ENCODE data around the gene PROS1. TPM values are rescaled to one million over a fixed set of nuclear protein-coding genes. Genes with fewer than 3 reads are reported as not detected.
"Not testable (repeated sequence)": the region's sequence is repeated elsewhere in the genome, so short reads cannot be mapped to it uniquely, and the experiment has no call there.

PROS1 gene
- total RNA-seq, 2 donors from 2014 or later: 11.2 to 26.0 TPM

- Histone ChIP-seq H3K27ac (no peak overlapping the region), H3K9me3 (no peaks in the 10 kb centered on the region), H3K4me3 (no peak overlapping the region), H3K4me1 (no peaks in the 10 kb centered on the region), H3K27me3 (no peaks in the 10 kb centered on the region), H3K9ac (ENCODE audit: low read depth in 2 of 2, low read length in 2 of 2) (no peak overlapping the region), H3K36me3 (no peaks in the 10 kb centered on the region)
- DNase-seq: no peak
- intact Hi-C loops (cut with DNase I): no loop called here
- no peak for TF ChIP-seq CTCF (IDR thresholded peaks at IDR 0.05)
Observed at GRCh38 chr3:93861017-93861416, 112.7 kb downstream of the PROS1 start.

GRCh38 chr3:93855401-93855800, 118.3 kb downstream of the PROS1 start:
- TF ChIP-seq CTCF (IDR thresholded peaks at IDR 0.05): no peak
- H3K9me3 ChIP-seq: no peaks in the 10 kb centered on the region
- no peak overlapping the region for H3K27ac ChIP-seq
- H3K4me3 ChIP-seq: no peak overlapping the region
- H3K36me3 ChIP-seq: no peaks in the 10 kb centered on the region
- H3K9ac ChIP-seq (ENCODE audit: low read depth in 2 of 2, low read length in 2 of 2): no peak overlapping the region
- H3K27me3 ChIP-seq: no peaks in the 10 kb centered on the region
- H3K4me1 ChIP-seq: no peaks in the 10 kb centered on the region
- intact Hi-C loops (cut with DNase I): no loop called here
- DNase-seq: no peak

GRCh38 chr3:93852228-93852627, 121.5 kb downstream of the PROS1 start:
- DNase-seq; H3K9ac ChIP-seq (ENCODE audit: low read depth in 2 of 2, low read length in 2 of 2); H3K27me3 ChIP-seq; H3K27ac ChIP-seq; intact Hi-C loops (cut with DNase I); H3K36me3 ChIP-seq; H3K4me3 ChIP-seq; H3K4me1 ChIP-seq; H3K9me3 ChIP-seq: not testable (repeated sequence)

GRCh38 chr3:93843981-93844380, 129.7 kb downstream of the PROS1 start:
- no peak overlapping the region for H3K4me3 ChIP-seq
- H3K27ac ChIP-seq: no peak overlapping the region
- H3K4me1 ChIP-seq: no peaks in the 10 kb centered on the region
- intact Hi-C loops (cut with DNase I): no loop called here
- H3K9ac ChIP-seq (ENCODE audit: low read depth in 2 of 2, low read length in 2 of 2): no peak overlapping the region
- no peak for DNase-seq
- H3K36me3 ChIP-seq: no peaks in the 10 kb centered on the region
- no peaks in the 10 kb centered on the region for H3K27me3 ChIP-seq
- H3K9me3 ChIP-seq: no peaks in the 10 kb centered on the region
- TF ChIP-seq CTCF (IDR thresholded peaks at IDR 0.05): no peak

GRCh38 chr3:93839193-93839592, 134.5 kb downstream of the PROS1 start:
- H3K36me3 ChIP-seq; H3K9ac ChIP-seq (ENCODE audit: low read depth in 2 of 2, low read length in 2 of 2); H3K27ac ChIP-seq; intact Hi-C loops (cut with DNase I); DNase-seq; H3K4me1 ChIP-seq; H3K9me3 ChIP-seq; H3K27me3 ChIP-seq; H3K4me3 ChIP-seq: not testable (repeated sequence)

Other genes starting within 250 kb of the PROS1 start
- gene ARL13B, start 6.3 kb upstream of the PROS1 start, total RNA-seq: 1 to 10 TPM; 4.4 to 4.7 TPM
- 10 to 100 TPM in 1 of 2 donors, 1 to 10 TPM in 1; 9.0 to 18.8 TPM for gene STX19, start 54.7 kb upstream of the PROS1 start, total RNA-seq
- 1 to 10 TPM; 4.6 to 5.4 TPM for gene DHFR2, start 89.0 kb upstream of the PROS1 start, total RNA-seq
- gene NSUN3, start 89.2 kb upstream of the PROS1 start, total RNA-seq: 10 to 100 TPM; 17.2 to 18.8 TPM

All from colonic mucosa (tissue), 4 donors.